Breast epithelium (tissue), 4 donors: ENCODE data around the gene ZNF546. TPM values are rescaled to one million over a fixed set of nuclear protein-coding genes. Genes with fewer than 3 reads are reported as not detected.

Experiments used
- DNase-seq, 2 donors: peaks; one replicate each; pipeline ENCODE4 v3.0.0-alpha.2; 2019; ENCODE audit warnings: low spot score in 2 of 2
- H3K27ac ChIP-seq, 2 donors: fragments of 200-600 bp; sonication (generic) in 1 of 2; one replicate each; pipeline ENCODE4 v1.5.1; 2016 to 2019; ENCODE audit warnings: mild to moderate bottlenecking in 1 of 2
- H3K27me3 ChIP-seq, 2 donors: fragments of 200-600 bp; sonication (generic) in 1 of 2; one replicate each; pipeline versions ENCODE4 v1.5.1 to v1.6.0; 2017 to 2019; ENCODE audit warnings: control low read depth in 1 of 2, mild to moderate bottlenecking in 1 of 2
- H3K36me3 ChIP-seq: fragments of 200-600 bp; one replicate; pipeline ENCODE4 v1.5.1; 2019
- H3K4me1 ChIP-seq, 2 donors: fragments of 200-600 bp; sonication (generic); one replicate each; pipeline ENCODE4 v1.5.1; 2016 to 2019; ENCODE audit warnings: control low read depth in 1 of 2
- H3K4me3 ChIP-seq, 3 donors: fragments of 200-600 bp; sonication (generic); 1 replicate in 2 of 3; 2 replicates in 1 of 3; pipeline ENCODE4 v1.5.1; 2016 to 2019; ENCODE audit warnings: mild to moderate bottlenecking in 3 of 3, moderate library complexity in 2 of 3
- H3K9me3 ChIP-seq, 2 donors: fragments of 200-600 bp; sonication (generic) in 1 of 2; one replicate each; pipeline ENCODE4 v1.5.1; 2016 to 2019; ENCODE audit warnings: control low read depth in 1 of 2
- CTCF ChIP-seq, 3 donors: fragments of 450-650 bp; IDR thresholded peaks; one replicate each; pipeline ENCODE4 v1.5.1; 2016 to 2017; ENCODE audit warnings: antibody characterized with exemption in 3 of 3, mild to moderate bottlenecking in 3 of 3, moderate library complexity in 3 of 3
- POLR2A ChIP-seq: fragments of 450-650 bp; IDR thresholded peaks from one replicate; pipeline ENCODE4 v1.6.1; 2016; ENCODE audit warnings: antibody characterized with exemption, mild to moderate bottlenecking, moderate library complexity
- POLR2AphosphoS5 ChIP-seq, 3 donors: sonication (generic); formaldehyde crosslinking; IDR thresholded peaks; one replicate each; pipeline ENCODE4 v1.6.1; 2017; ENCODE audit warnings: antibody characterized with exemption in 3 of 3
- intact Hi-C: fragments of 100-400 bp; cut with DNase I; formaldehyde crosslinking; loops from one replicate; pipeline ENCODE4 v1.15.1; 2023; ENCODE audit warnings: low total_unique reads
- total RNA-seq, 3 donors: library from RNA; depleted of rRNA; stranded (reverse); fragments of >200 nt; gene quantifications; one replicate each; pipeline ENCODE4 v1.1.0, GENCODE V29; 2016

The ZNF546 gene
- total RNA-seq, 3 donors from 2014 or later = 4.3 to 9.7 (median 8.8) TPM

- peaks cover 5 to 27% of the 10 kb centered on the region in 2 donors for H3K9me3 ChIP-seq
- peaks cover 0 to 13% of the 10 kb centered on the region in 2 donors for H3K4me1 ChIP-seq
- DNase-seq = no peak
- TF ChIP-seq CTCF (IDR thresholded peaks at IDR 0.05) = no peak
- no peak for TF ChIP-seq POLR2AphosphoS5 (IDR thresholded peaks at IDR 0.05)
- no peak for TF ChIP-seq POLR2A
- H3K27ac ChIP-seq = no peak overlapping the region
- no peaks in the 10 kb centered on the region for H3K27me3 ChIP-seq
- peaks cover 4% of the 10 kb centered on the region for H3K36me3 ChIP-seq
- intact Hi-C loops = no loop called here
- H3K4me3 ChIP-seq = peak overlapping the region; percentile 72 to 78 (median 77)
Measured at GRCh38 chr19:40055049-40055448, 58.2 kb downstream of the ZNF546 start.

- TF ChIP-seq POLR2AphosphoS5 (IDR thresholded peaks at IDR 0.05) (no peak), CTCF (IDR thresholded peaks at IDR 0.05) (no peak), POLR2A (no peak)
- peaks cover 0 to 13% of the 10 kb centered on the region in 2 donors for H3K4me1 ChIP-seq
- intact Hi-C loops = no loop called here
- peaks cover 0 to 24% of the 10 kb centered on the region in 2 donors for H3K9me3 ChIP-seq
- no peaks in the 10 kb centered on the region for H3K27me3 ChIP-seq
- DNase-seq = peak in 1 of 2 donors; percentile 50
- H3K36me3 ChIP-seq = peaks cover 4% of the 10 kb centered on the region
- H3K4me3 ChIP-seq = peak within 1 kb of the TSS; percentile 72 to 78 (median 77)
- H3K27ac ChIP-seq = peak within 1 kb of the TSS; percentile 29 to 77
Measured at GRCh38 chr19:40055832-40056504, 59.1 kb downstream of the ZNF546 start, which contains the start of gene ZNF780B. Gene ZNF780B, minus strand, starts transcription at chr19:40056231. Its CDS starts 5,899 bp downstream, at chr19:40050332.

- DNase-seq = no peak
- no peaks in the 10 kb centered on the region for H3K27me3 ChIP-seq
- H3K4me3 ChIP-seq = peak overlapping the region; percentile 72 to 78 (median 77)
- peak overlapping the region in 1 of 2 donors; percentile 29 for H3K27ac ChIP-seq
- H3K9me3 ChIP-seq = peaks cover 0 to 22% of the 10 kb centered on the region in 2 donors
- TF ChIP-seq CTCF (IDR thresholded peaks at IDR 0.05) = no peak
- no peak for TF ChIP-seq POLR2A
- no peak for TF ChIP-seq POLR2AphosphoS5 (IDR thresholded peaks at IDR 0.05)
- intact Hi-C loops = no loop called here
- H3K36me3 ChIP-seq = peaks cover 4% of the 10 kb centered on the region
- H3K4me1 ChIP-seq = peaks cover 0 to 13% of the 10 kb centered on the region in 2 donors
Measured at GRCh38 chr19:40056505-40056904, 59.6 kb downstream of the ZNF546 start.

- H3K4me1 ChIP-seq = peaks cover 0 to 13% of the 10 kb centered on the region in 2 donors
- H3K4me3 ChIP-seq = no peak overlapping the region
- no peak overlapping the region for H3K27ac ChIP-seq
- H3K36me3 ChIP-seq = peaks cover 4% of the 10 kb centered on the region
- intact Hi-C loops = no loop called here
- no peak for DNase-seq
- H3K27me3 ChIP-seq = no peaks in the 10 kb centered on the region
- TF ChIP-seq POLR2A (no peak), CTCF (IDR thresholded peaks at IDR 0.05) (no peak), POLR2AphosphoS5 (IDR thresholded peaks at IDR 0.05) (no peak)
- peaks cover 0 to 22% of the 10 kb centered on the region in 2 donors for H3K9me3 ChIP-seq
Measured at GRCh38 chr19:40057166-40057565, 60.3 kb downstream of the ZNF546 start.

GRCh38 chr19:40059624-40060023 lies 62.8 kb downstream of the ZNF546 start:
- DNase-seq = no peak
- intact Hi-C loops = no loop called here
- Histone ChIP-seq H3K27ac (no peak overlapping the region), H3K4me3 (no peak overlapping the region), H3K36me3 (peaks cover 4% of the 10 kb centered on the region), H3K27me3 (no peaks in the 10 kb centered on the region), H3K9me3 (peaks cover 5 to 24% of the 10 kb centered on the region in 2 donors), H3K4me1 (peaks cover 0 to 11% of the 10 kb centered on the region in 2 donors)
- TF ChIP-seq POLR2AphosphoS5 (IDR thresholded peaks at IDR 0.05) = no peak
- TF ChIP-seq CTCF (IDR thresholded peaks at IDR 0.05) = no peak
- TF ChIP-seq POLR2A = no peak
